ENCODE results near the gene PCTP.

The PCTP gene

GRCh38 chr17:55757659-55758058 lies 6.8 kb downstream of the PCTP start:
- no peak for DNase-seq (ENCODE audit: low spot score)

DNA sequence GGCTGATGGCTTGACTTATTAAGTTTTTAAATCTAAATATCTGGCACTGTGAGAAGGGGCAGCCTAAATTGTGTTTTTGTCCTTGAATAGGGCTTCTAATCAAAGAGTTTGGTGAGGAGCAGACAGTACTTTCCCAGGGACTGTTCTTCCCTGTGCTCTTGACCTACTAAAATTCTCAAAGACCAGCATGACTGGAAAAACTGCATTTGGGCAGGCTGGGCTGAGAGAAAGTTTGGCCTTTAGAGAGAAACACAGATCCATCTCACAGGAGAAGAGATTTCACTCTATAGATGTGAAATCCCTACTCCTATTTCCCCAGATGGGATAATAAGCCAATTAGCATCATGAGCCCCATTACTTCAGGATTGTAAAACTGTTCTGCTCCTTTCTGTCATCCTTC lies 7.3 kb downstream of the PCTP start:
- DNase-seq (ENCODE audit: low spot score), result no peak

DNA sequence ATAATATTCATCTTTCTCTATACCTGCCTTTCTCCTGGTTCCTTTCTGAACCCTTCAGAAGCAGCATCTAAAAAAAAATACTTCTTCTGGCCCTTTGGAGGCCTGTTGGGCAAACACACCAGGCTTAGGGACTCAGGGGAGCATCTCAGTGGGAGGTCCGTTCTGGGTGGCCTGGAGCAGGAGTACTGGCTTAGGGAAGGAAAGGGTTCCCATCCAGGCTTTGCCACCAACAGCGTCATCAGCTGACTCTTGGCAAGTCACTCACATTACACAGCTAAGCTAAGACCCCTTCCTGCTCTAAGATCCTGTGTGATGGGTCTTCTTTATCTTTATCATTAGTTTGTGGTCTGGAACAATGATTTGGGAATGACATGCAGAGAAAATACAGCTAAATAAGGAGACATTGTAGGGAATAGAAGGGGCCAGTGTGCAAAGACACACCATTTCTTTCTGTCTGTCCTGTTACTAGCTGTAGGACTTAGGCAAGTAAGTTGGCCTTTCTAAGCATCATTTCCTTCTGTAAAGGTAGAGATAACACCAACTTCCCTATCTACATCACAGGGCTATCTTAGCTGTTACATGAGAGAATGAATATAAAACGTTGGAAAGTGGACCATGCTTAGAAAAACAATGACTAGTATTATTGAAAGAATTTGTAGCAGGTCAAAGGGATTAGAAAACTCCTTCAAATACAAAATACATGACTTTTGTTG lies 9.9 kb downstream of the PCTP start:
- DNase-seq (ENCODE audit: low spot score), result no peak

GRCh38 chr17:55762086-55762858 lies 11.4 kb downstream of the PCTP start:
- DNase-seq (ENCODE audit: low spot score), result no peak

DNA sequence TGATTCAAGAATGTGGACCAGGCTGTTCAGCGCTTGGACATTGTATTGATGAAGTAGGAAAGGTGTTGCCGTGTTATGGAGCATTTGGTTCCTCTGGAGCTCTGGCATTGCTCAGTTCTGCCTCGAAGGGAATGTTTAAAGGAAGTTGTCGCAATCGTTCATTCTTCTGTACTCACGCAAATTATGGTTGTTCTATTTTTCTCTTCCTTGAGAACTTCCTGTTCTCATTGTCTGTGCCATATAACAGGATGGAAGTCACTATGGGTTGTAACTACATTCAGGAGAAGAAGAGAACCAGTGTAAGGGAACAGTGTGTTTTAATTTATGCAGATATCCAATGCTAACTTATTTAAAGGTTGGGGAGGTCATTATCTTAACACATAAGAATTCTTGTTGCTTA lies 13.0 kb downstream of the PCTP start:
- no peak for DNase-seq (ENCODE audit: low spot score)

- DNase-seq (ENCODE audit: low spot score), result no peak
Observed at GRCh38 chr17:55764610-55765009, 13.8 kb downstream of the PCTP start.

- DNase-seq (ENCODE audit: low spot score), result no peak
Observed at GRCh38 chr17:55765472-55765871, 14.6 kb downstream of the PCTP start.

GRCh38 chr17:55768936-55769624 lies 18.2 kb downstream of the PCTP start:
- no peak for DNase-seq (ENCODE audit: low spot score)

- no peak for DNase-seq (ENCODE audit: low spot score)
Observed at GRCh38 chr17:55769625-55770000, 18.8 kb downstream of the PCTP start.

- DNase-seq (ENCODE audit: low spot score), result no peak
Observed at GRCh38 chr17:55770196-55770870, 19.5 kb downstream of the PCTP start.

DNA sequence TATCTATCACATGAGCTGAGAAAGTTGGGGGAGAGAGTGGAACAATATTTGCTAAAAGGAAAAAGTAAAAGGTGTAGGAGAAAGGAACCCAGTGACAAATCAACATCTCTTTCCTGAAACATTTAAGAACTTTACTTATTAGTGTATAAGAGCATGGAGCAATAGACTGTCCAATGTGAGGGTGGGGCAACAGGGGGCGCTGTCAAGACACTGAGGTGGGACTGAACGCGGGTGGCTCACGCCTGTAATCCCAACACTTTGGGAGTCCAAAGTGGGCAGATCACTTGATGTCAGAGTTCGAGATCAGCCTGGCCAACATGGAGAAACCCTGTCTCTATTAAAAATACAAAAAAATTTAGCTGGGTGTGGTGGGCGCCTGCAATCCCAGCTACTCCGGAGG lies 21.2 kb downstream of the PCTP start:
- no peak for DNase-seq (ENCODE audit: low spot score)

DNA sequence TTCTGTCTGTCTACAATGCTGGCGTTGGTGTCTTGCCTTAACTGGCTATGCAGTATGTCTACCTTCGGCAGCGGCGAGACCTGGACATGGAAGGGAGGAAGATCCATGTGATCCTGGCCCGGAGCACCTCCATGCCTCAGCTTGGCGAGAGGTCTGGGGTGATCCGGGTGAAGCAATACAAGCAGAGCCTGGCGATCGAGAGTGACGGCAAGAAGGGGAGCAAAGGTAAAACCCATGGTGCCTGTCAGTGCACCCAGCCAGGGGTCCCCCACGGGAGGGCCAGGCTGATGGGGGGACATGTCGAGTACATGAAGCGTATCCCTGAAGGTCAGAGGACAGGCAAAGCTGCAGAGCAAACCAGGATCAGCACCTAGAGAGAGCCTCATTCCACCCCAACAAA lies 22.8 kb downstream of the PCTP start:
- no peak for DNase-seq (ENCODE audit: low spot score)

DNA sequence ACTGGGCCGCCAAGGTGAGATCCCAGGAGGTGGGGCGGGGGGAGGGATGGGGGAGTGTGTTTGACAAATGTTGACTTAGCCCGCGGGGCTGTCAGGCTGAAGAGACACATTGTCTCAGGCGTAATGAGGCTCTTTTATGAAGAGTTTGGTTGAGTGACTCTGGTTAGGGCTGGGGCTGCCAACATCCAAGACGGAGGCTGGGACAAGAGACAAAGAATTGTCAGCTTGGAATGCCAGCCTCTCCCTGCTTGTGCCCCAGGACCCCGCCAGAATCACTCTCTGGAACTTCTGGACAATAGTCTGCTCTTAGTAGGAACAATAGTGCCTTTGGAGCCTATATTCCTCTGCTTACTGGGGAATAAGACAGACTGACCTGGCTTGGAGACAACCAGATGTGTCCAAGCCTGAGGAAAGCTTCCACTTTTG lies 24.0 kb downstream of the PCTP start:
- no peak for DNase-seq (ENCODE audit: low spot score)

DNA sequence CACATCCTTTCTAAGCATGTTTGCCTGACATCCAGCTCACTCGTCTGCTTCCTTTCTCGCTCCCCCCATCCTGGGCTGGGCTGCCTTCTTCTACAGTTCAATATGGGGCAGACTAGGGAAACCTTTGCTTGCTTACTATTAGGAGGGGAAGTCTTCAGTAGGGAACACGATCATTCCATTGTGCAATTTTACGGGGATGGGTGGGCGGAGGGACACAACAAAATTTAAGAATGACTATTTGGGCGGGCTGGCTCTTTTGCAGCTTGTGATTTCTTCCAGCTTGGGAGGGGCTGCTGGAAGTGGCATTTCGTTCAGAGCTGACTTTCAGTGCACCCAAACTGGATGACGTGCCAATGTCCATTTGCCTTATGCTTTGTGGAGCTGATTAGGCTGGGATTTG lies 25.4 kb downstream of the PCTP start:
- no peak for DNase-seq (ENCODE audit: low spot score)

GRCh38 chr17:55777471-55777971 lies 26.7 kb downstream of the PCTP start:
- DNase-seq (ENCODE audit: low spot score), result no peak

DNA sequence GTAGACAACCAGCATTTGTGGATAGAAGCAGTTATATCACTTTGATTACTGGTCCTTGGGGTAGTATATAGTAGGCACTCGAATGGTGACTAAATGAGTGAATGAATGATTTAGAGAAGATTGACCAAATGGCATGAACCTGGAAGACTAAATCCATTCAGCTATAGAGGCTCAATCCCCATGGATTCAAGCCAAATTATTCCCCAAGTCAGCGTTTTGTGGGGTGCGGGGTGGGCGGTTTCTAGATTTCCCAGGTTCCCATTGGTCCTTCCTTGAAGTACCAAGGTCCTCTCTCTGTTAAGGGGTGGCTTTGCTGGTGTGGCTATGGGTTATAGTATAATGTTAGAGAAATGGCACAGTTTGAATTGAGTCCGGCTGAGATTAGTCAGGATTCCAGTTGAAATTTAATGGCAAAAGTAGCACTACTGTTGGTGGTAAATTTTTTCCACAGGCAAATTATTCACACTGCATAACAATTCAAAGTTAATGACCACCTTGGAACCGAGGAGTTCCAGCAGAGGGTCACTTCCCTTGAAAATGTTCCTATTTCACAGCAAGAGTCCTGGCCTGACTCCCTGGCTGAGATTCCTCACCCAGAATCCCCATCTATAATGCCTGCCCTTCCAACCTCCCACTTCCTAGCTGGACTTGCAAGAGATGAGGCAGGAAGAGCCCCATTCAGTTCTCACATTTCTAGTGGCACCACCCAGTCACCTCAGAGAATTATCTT lies 27.7 kb downstream of the PCTP start:
- DNase-seq (ENCODE audit: low spot score), result no peak

GRCh38 chr17:55783684-55784245 lies 32.9 kb downstream of the PCTP start:
- no peak for DNase-seq (ENCODE audit: low spot score)

DNA sequence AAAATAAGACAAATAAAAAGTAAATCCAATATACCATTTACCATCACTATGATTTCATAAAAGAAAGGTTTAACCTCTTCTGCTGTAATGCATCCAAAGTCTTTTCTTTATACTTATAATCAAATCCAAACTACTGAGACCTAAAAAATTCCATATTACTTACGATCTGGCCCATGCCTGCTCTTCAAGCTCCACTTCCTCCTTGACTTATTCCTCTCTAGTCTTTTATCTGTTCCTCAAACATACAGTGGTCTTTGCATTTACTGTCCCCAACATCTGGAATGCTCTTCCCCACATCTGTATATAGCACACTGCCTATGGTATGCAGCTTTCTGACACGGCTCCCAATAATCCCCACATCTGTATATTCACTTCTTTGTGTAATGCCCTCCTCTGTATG lies 33.8 kb downstream of the PCTP start:
- no peak for DNase-seq (ENCODE audit: low spot score)

- no peak for DNase-seq (ENCODE audit: low spot score)
Observed at GRCh38 chr17:55785181-55785580, 34.3 kb downstream of the PCTP start.

GRCh38 chr17:55793272-55793671 lies 42.4 kb downstream of the PCTP start:
- DNase-seq (ENCODE audit: low spot score), result no peak

DNA sequence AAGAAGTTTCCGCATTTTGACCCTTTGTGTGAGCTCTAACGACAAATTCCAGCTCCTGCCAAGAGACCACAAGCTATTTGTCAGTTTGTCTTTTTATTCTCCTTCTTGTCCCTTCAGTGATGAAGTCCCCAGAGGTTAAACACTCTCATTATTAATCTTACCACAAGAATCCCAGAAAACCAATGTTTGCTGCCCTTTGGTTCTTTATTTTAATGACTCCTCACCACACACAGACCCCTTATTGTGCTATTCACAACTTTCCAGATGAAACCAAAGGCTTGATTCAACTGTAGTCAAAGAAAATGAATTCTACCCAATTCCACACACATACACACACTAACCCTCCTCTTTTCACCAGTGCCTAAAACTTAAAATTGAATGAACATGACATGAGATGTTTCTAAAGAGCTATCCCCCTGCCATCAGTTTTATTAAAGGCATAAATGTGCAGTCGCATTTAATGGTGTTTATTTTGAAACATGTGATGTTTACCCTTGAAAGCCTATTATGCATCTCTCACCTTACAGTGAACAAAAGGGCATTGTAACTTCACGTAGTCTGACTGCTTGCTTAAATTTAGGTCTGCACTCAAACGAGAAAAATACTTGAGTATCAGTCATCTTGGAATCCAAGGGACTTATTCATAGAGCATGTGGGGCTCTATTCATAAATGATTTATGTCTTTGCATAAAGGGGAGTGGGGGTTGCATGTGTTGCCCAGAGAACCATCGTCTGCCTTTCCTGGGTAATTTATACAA lies 44.1 kb downstream of the PCTP start:
- DNase-seq (ENCODE audit: low spot score), result no peak
